A673 (cell line): Measurements from ENCODE around the gene ESRRB. TPM values are rescaled to one million over a fixed set of nuclear protein-coding genes. Genes with fewer than 3 reads are reported as not detected.

Experiments
- BruUV-seq: library from RNA; stranded (reverse); fragments of 400-500 nt; replicated peaks from 2 replicates; lab custom pipeline; 2021; lab: Mats Ljungman, UMichigan
- CTCF ChIA-PET: fragments of 300-600 bp; sonication (Branson Sonifier 250); formaldehyde crosslinking; loops from one replicate; lab custom pipeline; 2022; ENCODE audit warnings: antibody characterized with exemption; lab: Charles Lee
- POLR2A ChIA-PET: fragments of 300-600 bp; sonication (Branson Sonifier 250); formaldehyde crosslinking; loops from one replicate; lab custom pipeline; 2022; ENCODE audit warnings: antibody characterized with exemption; ENCODE audit not compliant: low non-redundant PET; lab: Charles Lee
- DNase-seq: peaks from one replicate; pipeline ENCODE4 v3.0.0-alpha.2; 2015; ENCODE audit warnings: low spot score
- H3K27ac ChIP-seq: fragments of 200-600 bp; sonication (generic); 2 replicates; pipeline ENCODE4 v1.5.1; 2016; ENCODE audit warnings: mixed run types, low read depth, mild to moderate bottlenecking, mixed read lengths, antibody characterized with exemption, low read length; ENCODE audit not compliant: poor library complexity, severe bottlenecking
- H3K27me3 ChIP-seq: fragments of 200-600 bp; sonication (generic); replicated peaks from 2 replicates; pipeline ENCODE4 v1.6.1; 2017; ENCODE audit warnings: mixed run types, low read depth, mild to moderate bottlenecking, mixed read lengths, antibody characterized with exemption, low read length; ENCODE audit not compliant: insufficient read depth, poor library complexity
- H3K36me3 ChIP-seq: fragments of 200-600 bp; sonication (generic); 2 replicates; pipeline ENCODE4 v1.6.1; 2016; ENCODE audit warnings: mixed run types, mild to moderate bottlenecking, mixed read lengths, antibody characterized with exemption, low read length; ENCODE audit not compliant: insufficient read depth, poor library complexity, severe bottlenecking
- H3K4me1 ChIP-seq: fragments of 200-600 bp; sonication (generic); 2 replicates; pipeline ENCODE4 v1.6.1; 2017; ENCODE audit warnings: mixed run types, mild to moderate bottlenecking, mixed read lengths, antibody characterized with exemption, low read length; ENCODE audit not compliant: insufficient read depth, poor library complexity, severe bottlenecking
- H3K4me3 ChIP-seq: fragments of 200-600 bp; sonication (generic); 2 replicates; pipeline ENCODE4 v1.5.1; 2016; ENCODE audit warnings: low read depth, mixed run types, mild to moderate bottlenecking, mixed read lengths, low read length; ENCODE audit not compliant: poor library complexity, severe bottlenecking
- H3K9me3 ChIP-seq: fragments of 200-600 bp; sonication (generic); 2 replicates; pipeline ENCODE4 v1.6.1; 2016; ENCODE audit warnings: mixed run types, low read depth, mild to moderate bottlenecking, mixed read lengths, antibody characterized with exemption, low read length; ENCODE audit not compliant: poor library complexity, severe bottlenecking
- CTCF ChIP-seq: fragments of 300-800, 200-600 bp; sonication (generic); conservative IDR thresholded peaks from 2 replicates; pipeline ENCODE4 v1.5.1; 2017; ENCODE audit warnings: low read depth, mild to moderate bottlenecking, antibody characterized with exemption, low read length, moderate library complexity, mixed read lengths
- EZH2 ChIP-seq: fragments of 200-600 bp; sonication (generic); IDR thresholded peaks from 2 replicates; pipeline ENCODE4 v1.6.1; 2017; ENCODE audit warnings: borderline replicate concordance, low read depth, mild to moderate bottlenecking, mixed read lengths, antibody characterized with exemption, low read length; ENCODE audit not compliant: poor library complexity, severe bottlenecking
- intact Hi-C: fragments of 100-400 bp; cut with micrococcal nuclease; formaldehyde crosslinking; loops from one replicate; pipeline ENCODE4 v1.10.0; 2022; ENCODE audit not compliant: unreplicated experiment
- total RNA-seq: library from RNA; stranded (reverse); gene quantifications from 2 replicates; pipeline ENCODE4 v1.2.3, GENCODE V29; 2021

The ESRRB gene
- total RNA-seq, 1 experiment from 2014 or later, result 0.47 TPM

- H3K27ac ChIP-seq, result no peak overlapping the region
- CTCF ChIA-PET, result no interaction called here
- DNase-seq, result no peak
- TF ChIP-seq EZH2 (no peak), CTCF (no peak)
- BruUV-seq, result no TSS peak
- POLR2A ChIA-PET, result no interaction called here
- no peaks in the 10 kb centered on the region for H3K36me3 ChIP-seq
- intact Hi-C loops, result loop anchor here (5.0 kb wide), 1 partner anchor 190 kb away; no protein-coding TSS in a partner anchor
- H3K4me1 ChIP-seq, result no peaks in the 10 kb centered on the region
- H3K9me3 ChIP-seq, result no peaks in the 10 kb centered on the region
- H3K27me3 ChIP-seq, result no peaks in the 10 kb centered on the region
- no peak overlapping the region for H3K4me3 ChIP-seq
Observed at GRCh38 chr14:76456891-76457586, 81.1 kb downstream of the ESRRB start.

GRCh38 chr14:76457841-76458240 is 81.9 kb downstream of the ESRRB start:
- H3K27me3 ChIP-seq, result no peaks in the 10 kb centered on the region
- no peak overlapping the region for H3K27ac ChIP-seq
- no peaks in the 10 kb centered on the region for H3K4me1 ChIP-seq
- no TSS peak for BruUV-seq
- H3K4me3 ChIP-seq, result no peak overlapping the region
- intact Hi-C loops, result loop anchor here (5.0 kb wide), 1 partner anchor 189 kb away; no protein-coding TSS in a partner anchor
- ChIA-PET POLR2A (no interaction called here), CTCF (no interaction called here)
- DNase-seq, result no peak
- no peaks in the 10 kb centered on the region for H3K9me3 ChIP-seq
- no peaks in the 10 kb centered on the region for H3K36me3 ChIP-seq
- TF ChIP-seq CTCF (no peak), EZH2 (no peak)

- no TSS peak for BruUV-seq
- CTCF ChIA-PET, result no interaction called here
Observed at GRCh38 chr14:76461886-76462285, 85.9 kb downstream of the ESRRB start.

More at GRCh38 chr14:76461886-76462285, 85.9 kb downstream of the ESRRB start:
- H3K9me3 ChIP-seq, result no peaks in the 10 kb centered on the region
- DNase-seq, result no peak
- H3K36me3 ChIP-seq, result no peaks in the 10 kb centered on the region
- no peaks in the 10 kb centered on the region for H3K4me1 ChIP-seq
- no peak overlapping the region for H3K4me3 ChIP-seq
- POLR2A ChIA-PET, result no interaction called here
- intact Hi-C loops, result no loop called here
- H3K27me3 ChIP-seq, result no peaks in the 10 kb centered on the region
- no peak overlapping the region for H3K27ac ChIP-seq
- TF ChIP-seq CTCF, result no peak
- no peak for TF ChIP-seq EZH2
